ENCODE measurements around the gene PTCSC3.

PTCSC3 gene

DNA sequence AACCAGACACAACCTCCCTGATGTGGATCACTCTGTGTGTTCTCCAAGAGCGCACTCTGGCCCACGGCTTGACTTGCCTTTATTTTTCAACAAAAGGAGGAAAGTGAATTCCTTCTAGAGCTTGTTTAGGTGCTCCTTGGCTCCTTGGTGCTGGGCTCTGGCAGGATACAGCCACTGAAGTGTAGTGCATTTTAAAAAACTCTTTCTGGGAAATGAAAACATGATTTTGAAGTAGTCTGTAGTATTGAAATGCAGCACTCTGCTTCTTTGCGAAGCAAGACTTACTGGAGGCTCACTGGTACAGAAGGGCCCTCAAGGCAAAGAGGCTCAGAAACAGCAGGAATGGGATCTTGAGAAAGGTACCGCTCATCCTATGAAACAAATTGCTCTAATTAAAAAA is 81.6 kb downstream of the PTCSC3 start:
- DNase-seq (ENCODE audit: low read depth) = no peak
- H3K4me3 ChIP-seq (ENCODE audit: low read depth, low read length) = no peak overlapping the region
- TF ChIP-seq, protein P1, sequence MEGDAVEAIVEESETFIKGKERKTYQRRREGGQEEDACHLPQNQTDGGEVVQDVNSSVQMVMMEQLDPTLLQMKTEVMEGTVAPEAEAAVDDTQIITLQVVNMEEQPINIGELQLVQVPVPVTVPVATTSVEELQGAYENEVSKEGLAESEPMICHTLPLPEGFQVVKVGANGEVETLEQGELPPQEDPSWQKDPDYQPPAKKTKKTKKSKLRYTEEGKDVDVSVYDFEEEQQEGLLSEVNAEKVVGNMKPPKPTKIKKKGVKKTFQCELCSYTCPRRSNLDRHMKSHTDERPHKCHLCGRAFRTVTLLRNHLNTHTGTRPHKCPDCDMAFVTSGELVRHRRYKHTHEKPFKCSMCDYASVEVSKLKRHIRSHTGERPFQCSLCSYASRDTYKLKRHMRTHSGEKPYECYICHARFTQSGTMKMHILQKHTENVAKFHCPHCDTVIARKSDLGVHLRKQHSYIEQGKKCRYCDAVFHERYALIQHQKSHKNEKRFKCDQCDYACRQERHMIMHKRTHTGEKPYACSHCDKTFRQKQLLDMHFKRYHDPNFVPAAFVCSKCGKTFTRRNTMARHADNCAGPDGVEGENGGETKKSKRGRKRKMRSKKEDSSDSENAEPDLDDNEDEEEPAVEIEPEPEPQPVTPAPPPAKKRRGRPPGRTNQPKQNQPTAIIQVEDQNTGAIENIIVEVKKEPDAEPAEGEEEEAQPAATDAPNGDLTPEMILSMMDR (IDR thresholded peaks at IDR 0.05; ENCODE audit: insufficient read depth, low read depth, low read length, missing control alignments) = no peak

DNA sequence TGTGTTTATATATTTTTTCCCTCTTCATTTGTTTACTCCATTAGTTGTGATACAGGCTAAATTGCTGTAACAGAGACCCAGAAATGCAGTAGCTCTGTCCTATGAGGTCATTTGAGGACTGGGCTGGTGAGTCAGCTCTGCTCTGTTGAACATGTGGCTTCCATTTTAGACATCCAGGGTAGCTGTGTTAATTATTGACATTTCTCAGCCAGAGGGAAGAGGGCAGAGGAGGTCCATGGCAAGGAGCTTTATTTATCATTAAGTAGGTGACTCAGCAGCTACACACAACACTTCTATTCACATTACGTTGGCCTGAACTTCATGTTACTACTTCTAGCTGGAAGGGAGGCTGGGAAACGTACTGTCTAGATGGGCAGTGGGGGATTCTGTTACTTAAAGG is 85.4 kb downstream of the PTCSC3 start:
- no peak for DNase-seq (ENCODE audit: low read depth)

GRCh38 chr14:36087411-36087810 is 89.1 kb downstream of the PTCSC3 start:
- TF ChIP-seq, protein P1 (IDR thresholded peaks at IDR 0.05; ENCODE audit: insufficient read depth, low read depth, low read length, missing control alignments) = no peak
- no peak for DNase-seq (ENCODE audit: low read depth)
- no peak overlapping the region for H3K4me3 ChIP-seq (ENCODE audit: low read depth, low read length)

More for the DNA sequence above, 85.4 kb downstream of the PTCSC3 start:
- TF ChIP-seq, protein P1 (IDR thresholded peaks at IDR 0.05; ENCODE audit: insufficient read depth, low read depth, low read length, missing control alignments) = no peak
- H3K4me3 ChIP-seq (ENCODE audit: low read depth, low read length) = no peak overlapping the region

GRCh38 chr14:36086629-36087395 is 89.7 kb downstream of the PTCSC3 start:
- TF ChIP-seq, protein P1 (IDR thresholded peaks at IDR 0.05; ENCODE audit: insufficient read depth, low read depth, low read length, missing control alignments) = no peak
- no peak overlapping the region for H3K4me3 ChIP-seq (ENCODE audit: low read depth, low read length)
- no peak for DNase-seq (ENCODE audit: low read depth)

GRCh38 chr14:36085861-36086260 is 90.7 kb downstream of the PTCSC3 start:
- H3K4me3 ChIP-seq (ENCODE audit: low read depth, low read length) = no peak overlapping the region
- no peak for DNase-seq (ENCODE audit: low read depth)
- TF ChIP-seq, protein P1 (IDR thresholded peaks at IDR 0.05; ENCODE audit: insufficient read depth, low read depth, low read length, missing control alignments) = no peak
